Neutrophil (primary cell): Measurements from ENCODE around the gene CCDC73.
"Not testable (repeated sequence)": the region's sequence is repeated elsewhere in the genome, so short reads cannot be mapped to it uniquely, and the experiment has no call there.

Experiments used
- H3K27ac ChIP-seq: fragments of 200-600 bp; sonication (generic); 2 replicates; pipeline ENCODE4 v1.5.1; 2016; ENCODE audit warnings: mild to moderate bottlenecking, moderate library complexity
- H3K27me3 ChIP-seq: fragments of 200-600 bp; sonication (generic); 2 replicates; pipeline ENCODE4 v1.6.0; 2016; ENCODE audit warnings: mild to moderate bottlenecking
- H3K36me3 ChIP-seq: fragments of 200-600 bp; sonication (generic); 2 replicates; pipeline ENCODE4 v1.5.1; 2017
- H3K4me1 ChIP-seq, 2 experiments: fragments of 200-600 bp in 1 of 2; sonication (generic) in 1 of 2; 1 replicate in 1 of 2; 2 replicates in 1 of 2; pipeline versions ENCODE4 v1.5.1 to v1.6.1; 2013 to 2016; ENCODE audit warnings: low read depth in 1 of 2, low read length in 1 of 2, mild to moderate bottlenecking in 1 of 2, moderate library complexity in 1 of 2; ENCODE audit not compliant: control insufficient read depth in 1 of 2, insufficient read depth in 1 of 2
- H3K4me3 ChIP-seq, 2 experiments: fragments of 200-600 bp in 1 of 2; sonication (generic) in 1 of 2; 1 replicate in 1 of 2; 2 replicates in 1 of 2; pipeline ENCODE4 v1.5.1; 2013 to 2016; ENCODE audit warnings: low read depth in 1 of 2, low read length in 1 of 2, mild to moderate bottlenecking in 1 of 2, moderate library complexity in 1 of 2
- H3K9me3 ChIP-seq: fragments of 200-600 bp; sonication (generic); 2 replicates; pipeline ENCODE4 v1.5.1; 2016
- TF ChIP-seq, protein P1 (sequence below): fragments of 200-600 bp; sonication (generic); IDR thresholded peaks from 2 replicates; pipeline ENCODE4 v1.5.1; 2016; ENCODE audit warnings: antibody characterized with exemption

CCDC73 gene

GRCh38 chr11:32729976-32730375, 64.5 kb downstream of the CCDC73 start:
- Histone ChIP-seq H3K9me3 (no peaks in the 10 kb centered on the region), H3K4me1 (no peaks in the 10 kb centered on the region), H3K36me3 (no peaks in the 10 kb centered on the region), H3K4me3 (no peak overlapping the region), H3K27me3 (no peaks in the 10 kb centered on the region), H3K27ac (no peak overlapping the region)
- TF ChIP-seq, protein P1, sequence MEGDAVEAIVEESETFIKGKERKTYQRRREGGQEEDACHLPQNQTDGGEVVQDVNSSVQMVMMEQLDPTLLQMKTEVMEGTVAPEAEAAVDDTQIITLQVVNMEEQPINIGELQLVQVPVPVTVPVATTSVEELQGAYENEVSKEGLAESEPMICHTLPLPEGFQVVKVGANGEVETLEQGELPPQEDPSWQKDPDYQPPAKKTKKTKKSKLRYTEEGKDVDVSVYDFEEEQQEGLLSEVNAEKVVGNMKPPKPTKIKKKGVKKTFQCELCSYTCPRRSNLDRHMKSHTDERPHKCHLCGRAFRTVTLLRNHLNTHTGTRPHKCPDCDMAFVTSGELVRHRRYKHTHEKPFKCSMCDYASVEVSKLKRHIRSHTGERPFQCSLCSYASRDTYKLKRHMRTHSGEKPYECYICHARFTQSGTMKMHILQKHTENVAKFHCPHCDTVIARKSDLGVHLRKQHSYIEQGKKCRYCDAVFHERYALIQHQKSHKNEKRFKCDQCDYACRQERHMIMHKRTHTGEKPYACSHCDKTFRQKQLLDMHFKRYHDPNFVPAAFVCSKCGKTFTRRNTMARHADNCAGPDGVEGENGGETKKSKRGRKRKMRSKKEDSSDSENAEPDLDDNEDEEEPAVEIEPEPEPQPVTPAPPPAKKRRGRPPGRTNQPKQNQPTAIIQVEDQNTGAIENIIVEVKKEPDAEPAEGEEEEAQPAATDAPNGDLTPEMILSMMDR: no peak

DNA sequence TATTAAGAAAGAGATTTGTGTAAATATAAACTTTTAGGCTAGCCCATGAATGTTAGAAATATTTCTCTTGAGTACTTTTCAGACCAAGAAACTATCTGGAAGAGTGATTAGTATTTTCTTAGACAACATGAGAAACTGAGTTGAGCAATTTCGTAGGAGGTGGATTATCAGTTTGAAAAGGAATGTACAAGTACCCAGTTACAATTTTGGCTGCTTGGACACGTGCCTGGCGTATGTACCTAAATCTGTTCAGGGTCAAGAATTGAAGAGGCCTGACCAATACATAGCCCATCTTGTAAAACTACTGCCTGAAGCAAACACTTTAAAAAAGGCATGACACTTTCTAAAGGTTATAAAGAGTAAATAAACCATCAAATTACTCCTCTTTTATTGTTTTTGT, 71.1 kb downstream of the CCDC73 start:
- TF ChIP-seq, protein P1: no peak
- Histone ChIP-seq H3K4me3 (no peak overlapping the region), H3K27me3 (no peaks in the 10 kb centered on the region), H3K27ac (no peak overlapping the region), H3K4me1 (no peaks in the 10 kb centered on the region), H3K9me3 (no peaks in the 10 kb centered on the region), H3K36me3 (no peaks in the 10 kb centered on the region)

GRCh38 chr11:32722255-32722654, 72.2 kb downstream of the CCDC73 start:
- no peak overlapping the region for H3K4me3 ChIP-seq
- no peaks in the 10 kb centered on the region for H3K4me1 ChIP-seq
- H3K27ac ChIP-seq: no peak overlapping the region
- TF ChIP-seq, protein P1: no peak
- no peaks in the 10 kb centered on the region for H3K27me3 ChIP-seq
- no peaks in the 10 kb centered on the region for H3K36me3 ChIP-seq
- no peaks in the 10 kb centered on the region for H3K9me3 ChIP-seq

GRCh38 chr11:32713496-32713895, 81.0 kb downstream of the CCDC73 start:
- Histone ChIP-seq H3K4me1 (no peaks in the 10 kb centered on the region), H3K4me3 (no peak overlapping the region), H3K27ac (no peak overlapping the region), H3K27me3 (no peaks in the 10 kb centered on the region), H3K9me3 (no peaks in the 10 kb centered on the region), H3K36me3 (no peaks in the 10 kb centered on the region)
- TF ChIP-seq, protein P1: no peak

DNA sequence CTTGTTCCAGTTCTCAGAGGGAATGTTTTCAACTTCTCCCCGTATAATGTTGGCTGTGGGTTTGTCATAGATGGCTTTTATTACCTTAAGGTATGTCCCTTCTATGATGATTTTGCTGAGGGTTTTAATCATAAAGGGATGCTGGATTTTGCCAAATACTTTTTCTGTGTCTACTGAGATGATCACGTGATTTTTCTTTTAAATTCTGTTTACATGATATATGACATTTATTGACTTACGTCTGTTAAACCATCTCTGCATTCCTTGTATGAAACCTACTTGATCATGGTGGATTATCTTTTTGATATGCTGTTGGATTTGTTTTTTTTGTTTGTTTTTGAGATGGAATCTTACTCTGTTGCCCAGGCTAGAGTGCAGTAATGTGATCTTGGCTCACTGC, 85.5 kb downstream of the CCDC73 start:
- not testable (repeated sequence) for H3K4me1 ChIP-seq, H3K27ac ChIP-seq, H3K27me3 ChIP-seq, H3K36me3 ChIP-seq, H3K9me3 ChIP-seq, H3K4me3 ChIP-seq

DNA sequence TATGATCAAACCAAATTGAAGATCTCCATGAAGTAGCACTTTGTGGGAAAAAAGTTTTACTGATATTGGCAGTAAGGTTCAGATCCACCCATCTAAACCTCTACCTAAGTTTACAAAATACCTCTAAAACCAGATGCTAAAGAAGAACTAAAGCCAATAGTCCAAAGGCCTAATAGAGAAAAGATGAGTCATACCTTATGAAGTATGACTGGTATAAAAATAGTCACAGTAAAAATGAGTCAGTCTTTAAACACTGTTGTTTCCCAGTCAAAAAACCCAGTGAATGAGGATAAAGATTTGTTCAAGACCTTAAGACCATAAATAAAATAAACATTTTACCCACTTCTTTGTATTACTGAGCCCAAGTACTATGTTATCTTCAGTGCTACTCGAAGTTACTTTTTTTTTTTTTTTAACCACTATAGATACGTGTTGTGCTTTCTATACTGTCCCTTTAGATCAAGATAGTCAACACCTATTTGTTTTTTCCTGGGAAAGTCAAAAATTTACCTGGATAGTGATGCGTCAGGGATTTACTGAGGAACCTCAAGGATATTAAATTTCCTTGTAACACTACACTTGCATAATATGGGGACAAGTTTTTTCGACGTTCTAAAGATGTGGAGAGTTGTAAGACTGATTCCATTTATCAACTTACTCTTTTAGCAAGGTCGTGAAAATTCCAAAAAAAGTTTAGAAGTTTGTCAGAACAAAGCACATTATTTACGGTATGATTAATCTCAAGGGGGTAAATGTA, 87.3 kb downstream of the CCDC73 start:
- TF ChIP-seq, protein P1: no peak
- Histone ChIP-seq H3K4me3 (no peak overlapping the region), H3K36me3 (no peaks in the 10 kb centered on the region), H3K4me1 (peaks cover 3 to 4% of the 10 kb centered on the region in 2 experiments), H3K9me3 (peaks cover 8% of the 10 kb centered on the region), H3K27ac (no peak overlapping the region), H3K27me3 (no peaks in the 10 kb centered on the region)
